GM12891 (cell line): Measurements from ENCODE around the gene GLDC.
A peak's percentile ranks its signal among the peaks of the same experiment; 100 is the strongest.

Experiments used
- DNase-seq: peaks from one replicate; pipeline ENCODE4 v3.0.0; 2011; ENCODE audit warnings: low spot score; ENCODE audit not compliant: insufficient read length
- FAIRE-seq: peaks from 2 replicates; lab custom pipeline; 2011; peaks lifted over from hg19 to GRCh38; lab: Jason Lieb, UNC
- PAX5 ChIP-seq: IDR thresholded peaks from 2 replicates; pipeline ENCODE4 v1.6.1; 2011; ENCODE audit warnings: low read length, moderate library complexity, mild to moderate bottlenecking; ENCODE audit not compliant: insufficient read depth, severe bottlenecking
- POLR2A ChIP-seq: IDR thresholded peaks from 2 replicates; pipeline ENCODE4 v1.6.1; 2011; ENCODE audit warnings: low read depth, low read length, control low read depth
- POLR2AphosphoS5 ChIP-seq: IDR thresholded peaks from 2 replicates; pipeline ENCODE4 v1.6.1; 2011; ENCODE audit warnings: low read depth, low read length, control low read depth
- POU2F2 ChIP-seq: IDR thresholded peaks from 2 replicates; pipeline ENCODE4 v1.6.1; 2011; ENCODE audit warnings: low read depth, mild to moderate bottlenecking, control low read depth, low read length, moderate library complexity
- SPI1 ChIP-seq: IDR thresholded peaks from 2 replicates; pipeline ENCODE4 v1.6.1; 2011; ENCODE audit warnings: low read depth, low read length, control low read depth
- TAF1 ChIP-seq: IDR thresholded peaks from 2 replicates; pipeline ENCODE4 v1.6.1; 2011; ENCODE audit warnings: low read depth, low read length, control low read depth

GLDC gene

DNA sequence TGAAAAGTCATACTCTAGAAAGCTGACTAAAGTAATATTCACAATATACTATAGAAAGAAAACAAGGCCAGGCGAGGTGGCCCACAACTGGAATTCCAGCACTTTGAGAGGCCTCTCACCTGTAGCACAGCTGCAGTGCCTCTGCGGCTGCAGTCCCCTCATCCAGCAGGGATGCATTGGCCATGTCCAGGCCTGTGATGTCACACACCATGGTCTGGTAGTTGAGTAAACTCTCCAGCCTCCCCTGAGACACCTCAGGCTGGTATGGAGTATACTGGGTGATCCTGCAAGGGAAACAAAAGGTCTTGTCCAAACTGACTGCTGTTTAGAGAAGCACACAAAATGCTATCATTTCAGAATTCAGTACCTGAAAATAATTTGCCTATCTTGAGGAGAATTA, 35.5 kb downstream of the GLDC start:
- no peak for DNase-seq
- TF ChIP-seq PAX5, result no peak
- TF ChIP-seq POU2F2, result no peak
- no peak for TF ChIP-seq POLR2A
- TF ChIP-seq TAF1, result no peak
- no peak for TF ChIP-seq SPI1
- no peak for TF ChIP-seq POLR2AphosphoS5
- peak; percentile 48 for FAIRE-seq

DNA sequence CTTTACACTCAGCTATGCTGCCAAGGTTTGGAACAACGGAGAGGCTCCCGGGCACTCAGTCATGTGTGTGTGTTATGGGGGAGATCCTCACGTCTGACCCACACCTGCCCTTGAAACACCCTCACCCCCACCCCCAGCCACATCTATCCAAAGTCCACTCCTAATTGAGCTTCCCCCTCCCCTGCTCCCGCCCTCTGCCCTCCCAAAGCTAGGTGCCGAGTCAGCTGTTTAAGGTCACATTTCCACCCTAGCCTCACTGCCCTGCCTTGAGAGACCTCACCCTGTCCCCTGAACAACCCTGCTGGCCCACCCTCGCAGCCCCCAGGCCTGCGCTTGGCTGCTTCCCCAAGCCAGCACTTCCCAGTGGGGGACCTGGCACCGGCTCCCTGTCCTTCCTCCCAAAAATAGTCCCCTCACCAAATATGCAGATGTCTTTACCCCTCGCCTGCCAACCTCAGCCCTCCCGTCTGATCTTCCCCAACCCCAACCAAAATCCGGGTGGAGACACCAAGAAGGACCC, 36.0 kb downstream of the GLDC start:
- no peak for FAIRE-seq
- no peak for TF ChIP-seq POLR2AphosphoS5
- no peak for TF ChIP-seq POU2F2
- no peak for TF ChIP-seq TAF1
- TF ChIP-seq PAX5, result no peak
- TF ChIP-seq POLR2A, result no peak
- no peak for TF ChIP-seq SPI1
- DNase-seq, result no peak

DNA sequence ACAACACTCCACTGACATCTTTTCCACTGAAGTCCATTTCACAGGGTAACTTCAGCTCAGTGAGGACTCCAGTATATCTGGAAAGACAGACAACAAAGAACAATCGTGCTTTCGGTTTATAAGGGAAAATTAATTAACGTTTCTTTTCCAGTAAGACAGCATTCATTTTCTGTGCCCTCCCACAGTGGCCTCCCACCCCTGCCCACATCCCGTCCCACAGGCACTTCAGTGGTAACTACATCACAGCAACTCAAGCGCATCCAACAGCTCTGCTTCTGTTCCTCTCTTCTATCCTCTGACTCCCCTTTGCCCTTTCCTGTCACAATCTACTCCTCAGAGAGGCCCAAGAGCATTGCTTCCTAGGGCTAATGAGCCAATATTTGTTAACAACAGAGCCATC, 40.3 kb downstream of the GLDC start:
- TF ChIP-seq POU2F2, result no peak
- no peak for TF ChIP-seq POLR2AphosphoS5
- no peak for TF ChIP-seq POLR2A
- TF ChIP-seq PAX5, result peak; percentile 64
- TF ChIP-seq SPI1, result peak; percentile 58
- no peak for TF ChIP-seq TAF1
- FAIRE-seq (peak; percentile 91), DNase-seq (no peak)

DNA sequence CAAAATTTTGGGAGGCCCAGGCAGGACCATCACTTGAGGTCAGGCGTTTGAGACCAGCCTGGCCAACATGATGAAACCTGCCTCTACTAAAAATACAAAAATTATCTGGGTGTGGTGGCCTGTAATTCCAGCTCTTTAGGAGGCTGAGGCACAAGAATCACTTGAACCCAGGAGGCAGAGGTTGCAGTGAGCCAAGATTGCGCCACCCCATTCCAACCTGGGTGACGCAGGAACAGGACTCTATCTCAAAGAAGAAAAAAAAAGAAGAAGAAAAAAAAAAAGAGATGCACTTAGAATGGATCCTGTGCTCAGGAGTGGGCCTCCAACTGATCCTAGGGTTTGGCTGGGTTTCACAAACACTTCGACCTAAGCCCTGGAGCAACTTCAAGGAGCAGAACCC, 45.1 kb downstream of the GLDC start:
- FAIRE-seq (no peak), DNase-seq (no peak)
- no peak for TF ChIP-seq PAX5
- TF ChIP-seq TAF1, result no peak
- no peak for TF ChIP-seq POLR2AphosphoS5

DNA sequence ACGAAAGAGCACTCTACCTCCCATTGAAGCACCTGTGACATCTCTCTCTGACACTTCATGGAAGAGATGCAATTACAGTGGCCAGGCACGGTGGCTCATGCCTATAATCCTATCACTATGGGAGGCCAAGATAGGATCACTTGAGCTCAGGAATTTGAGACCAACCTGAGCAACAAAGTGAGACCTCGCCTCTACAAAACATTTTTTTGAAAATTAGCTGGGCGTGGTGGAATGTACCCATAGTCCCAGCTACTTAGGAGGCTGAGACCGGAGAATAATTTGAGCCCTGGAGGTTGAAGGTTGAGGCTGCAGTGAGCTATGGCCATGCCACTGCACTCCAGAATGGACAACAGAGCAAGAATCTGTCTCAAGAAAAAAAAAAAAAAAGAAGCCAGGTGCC, 45.5 kb downstream of the GLDC start:
- DNase-seq (no peak), FAIRE-seq (no peak)
- TF ChIP-seq TAF1 (no peak), POLR2A (no peak), PAX5 (no peak), POLR2AphosphoS5 (no peak), POU2F2 (no peak), SPI1 (no peak)

DNA sequence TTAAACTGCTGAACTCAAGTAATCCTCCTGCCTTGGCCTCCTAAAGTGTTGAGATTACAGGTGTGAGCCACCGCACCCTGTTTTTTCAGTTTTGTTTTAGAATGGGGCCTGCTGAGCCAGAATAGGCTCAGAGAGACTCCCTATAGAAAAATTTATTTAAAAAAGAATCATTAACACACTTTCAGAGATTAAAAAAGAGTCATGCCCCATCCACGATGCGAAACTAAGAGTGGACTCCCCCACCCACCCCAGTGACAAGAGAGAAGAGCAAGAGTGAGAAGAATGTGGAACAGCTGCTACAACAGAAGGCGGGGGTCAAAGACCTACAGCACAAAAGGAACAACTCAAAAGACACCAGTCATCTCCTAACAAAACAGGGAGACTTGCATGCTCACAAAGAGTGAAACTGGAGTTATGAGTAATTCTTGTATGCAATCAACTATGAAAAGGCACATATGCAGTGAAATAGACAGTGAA, 47.2 kb downstream of the GLDC start:
- TF ChIP-seq PAX5 (peak; percentile 55), SPI1 (peak; percentile 37; the same call in 1 of the 2 replicates), POU2F2 (no peak)
- peak; percentile 86 for FAIRE-seq
- DNase-seq, result peak; percentile 62

DNA sequence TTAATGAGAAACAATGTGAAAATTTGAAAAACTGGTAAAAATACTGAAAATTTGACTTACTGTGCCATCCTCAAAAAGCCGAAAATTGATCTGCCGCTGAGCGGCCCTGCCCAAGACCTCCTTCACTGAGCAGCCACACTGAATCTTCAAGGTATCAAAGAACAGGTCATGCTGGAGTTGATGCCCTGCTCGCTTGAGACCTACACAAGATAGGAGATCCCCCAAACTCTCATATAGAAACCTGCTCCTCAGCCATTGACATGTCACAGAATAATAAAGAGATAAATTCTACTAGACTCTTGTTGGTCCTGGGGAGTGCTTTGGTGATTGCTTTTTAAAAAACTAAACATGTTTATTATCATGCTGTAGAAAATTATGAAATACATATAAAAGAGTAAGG, 52.7 kb downstream of the GLDC start:
- DNase-seq, result no peak
- no peak for FAIRE-seq
- TF ChIP-seq POU2F2 (no peak), POLR2A (no peak), PAX5 (no peak), POLR2AphosphoS5 (no peak), TAF1 (no peak), SPI1 (no peak)

DNA sequence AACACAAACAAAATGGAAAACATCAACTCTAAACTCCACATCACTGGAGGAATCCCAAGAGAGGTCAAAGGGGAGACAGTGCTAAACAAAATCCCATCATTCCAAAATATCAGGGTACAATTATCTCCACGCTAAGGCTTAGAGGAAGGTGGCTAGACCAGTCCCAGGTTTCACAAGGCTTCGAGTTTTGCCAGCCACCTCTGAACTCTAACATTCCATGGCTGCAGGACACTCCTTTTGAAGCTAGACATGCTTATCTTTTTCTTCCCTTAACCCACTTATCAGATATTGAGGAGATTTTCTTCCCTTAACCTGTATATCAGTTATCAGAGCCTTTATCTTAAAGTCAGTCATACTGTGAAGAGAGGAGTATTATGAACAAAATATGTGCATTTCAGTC, 53.3 kb downstream of the GLDC start:
- TF ChIP-seq POLR2AphosphoS5 (no peak), PAX5 (no peak), TAF1 (no peak), SPI1 (no peak), POLR2A (no peak), POU2F2 (no peak)
- FAIRE-seq (no peak), DNase-seq (no peak)

DNA sequence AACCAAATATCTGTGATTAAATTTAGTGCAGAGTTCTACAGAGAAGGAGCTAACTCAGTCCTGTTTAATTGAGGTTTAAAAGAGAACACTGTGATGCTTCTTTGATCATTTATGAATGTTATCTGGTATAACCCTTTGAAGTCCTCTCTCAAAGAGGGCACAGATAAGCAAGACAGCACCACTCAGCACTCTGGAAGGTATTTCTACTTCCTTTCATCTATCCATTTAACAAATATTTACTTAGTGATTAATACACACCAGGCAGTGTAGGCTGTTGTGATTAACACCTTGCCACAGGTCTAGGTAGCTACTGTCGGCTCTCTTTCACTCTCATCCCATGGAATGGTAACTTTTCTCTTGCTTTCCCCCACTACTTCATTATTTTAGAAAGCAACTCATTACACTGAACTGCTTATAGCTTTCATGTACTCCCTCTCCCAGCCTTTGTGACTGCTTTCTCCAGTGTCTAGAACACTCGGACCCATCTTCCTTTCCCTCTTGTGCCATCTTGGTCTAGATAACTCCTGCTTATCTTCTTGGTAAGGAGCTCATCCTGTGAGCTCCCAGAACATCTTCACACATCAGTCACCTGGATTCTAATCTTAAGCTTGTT, 54.7 kb downstream of the GLDC start:
- FAIRE-seq (no peak), DNase-seq (no peak)
- TF ChIP-seq POU2F2 (no peak), SPI1 (no peak), POLR2AphosphoS5 (no peak), TAF1 (no peak), POLR2A (no peak), PAX5 (no peak)

DNA sequence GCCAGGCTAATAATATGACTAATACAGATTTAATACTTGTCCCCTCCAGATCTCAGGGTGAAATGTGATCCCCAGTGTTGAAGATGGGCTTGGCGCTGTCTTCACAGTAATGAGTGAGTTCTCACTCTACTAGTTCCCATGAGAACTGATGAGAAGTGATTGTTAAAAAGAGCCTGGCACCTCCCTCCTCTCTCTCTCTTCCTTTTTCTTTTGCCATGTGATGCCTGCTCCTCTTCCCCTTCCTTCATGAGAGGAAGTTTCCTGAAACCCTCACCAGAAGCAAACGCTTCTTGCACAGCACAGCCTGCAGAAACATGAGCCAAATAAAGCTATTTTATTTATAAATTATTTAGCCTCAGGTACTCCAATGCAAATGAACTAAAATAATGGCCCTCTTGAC, 55.2 kb downstream of the GLDC start:
- DNase-seq (no peak), FAIRE-seq (no peak)
- TF ChIP-seq POLR2A, result no peak
- no peak for TF ChIP-seq POU2F2
- no peak for TF ChIP-seq TAF1
- TF ChIP-seq SPI1, result no peak
- TF ChIP-seq PAX5, result no peak
- no peak for TF ChIP-seq POLR2AphosphoS5
